ENCODE data around the gene DDX55.
"Not testable (repeated sequence)": the region's sequence is repeated elsewhere in the genome, so short reads cannot be mapped to it uniquely, and the experiment has no call there.

Gene DDX55

GRCh38 chr12:123601602-123602489 is at the start of gene DDX55:
Gene DDX55 (plus strand): TSS chr12:123602099. CDS start chr12:123602149, 50 bp downstream.
- peak; percentile 86 for DNase-seq

GRCh38 chr12:123554136-123554535 is 47.8 kb upstream of the DDX55 start:
- not testable (repeated sequence) for DNase-seq

- DNase-seq: not testable (repeated sequence)
Measured at GRCh38 chr12:123554843-123555242, 47.1 kb upstream of the DDX55 start.

- not testable (repeated sequence) for DNase-seq
Measured at GRCh38 chr12:123558487-123558886, 43.4 kb upstream of the DDX55 start.

- DNase-seq: no peak
Measured at GRCh38 chr12:123559468-123559867, 42.4 kb upstream of the DDX55 start.

- no peak for DNase-seq
Measured at GRCh38 chr12:123571343-123571813, 30.5 kb upstream of the DDX55 start.

- DNase-seq: no peak
Measured at GRCh38 chr12:123572391-123572790, 29.5 kb upstream of the DDX55 start.

GRCh38 chr12:123573870-123574269 is 28.0 kb upstream of the DDX55 start:
- no peak for DNase-seq

GRCh38 chr12:123576611-123577010 is 25.3 kb upstream of the DDX55 start:
- DNase-seq: no peak

- no peak for DNase-seq
Measured at GRCh38 chr12:123578243-123578642, 23.7 kb upstream of the DDX55 start.

GRCh38 chr12:123578829-123579228 is 23.1 kb upstream of the DDX55 start:
- not testable (repeated sequence) for DNase-seq

GRCh38 chr12:123580772-123581171 is 21.1 kb upstream of the DDX55 start:
- DNase-seq: no peak

- DNase-seq: no peak
Measured at GRCh38 chr12:123591702-123592481, 10.0 kb upstream of the DDX55 start.

- DNase-seq: no peak
Measured at GRCh38 chr12:123595729-123596128, 6.2 kb upstream of the DDX55 start.

- no peak for DNase-seq
Measured at GRCh38 chr12:123597100-123597499, 4.8 kb upstream of the DDX55 start.

GRCh38 chr12:123598522-123598921 is 3.4 kb upstream of the DDX55 start:
- DNase-seq: no peak

- DNase-seq: no peak
Measured at GRCh38 chr12:123599310-123599709, 2.6 kb upstream of the DDX55 start.

GRCh38 chr12:123599721-123600120 is 2.2 kb upstream of the DDX55 start:
- no peak for DNase-seq

- DNase-seq: no peak
Measured at GRCh38 chr12:123602651-123603195, 824 bp downstream of the DDX55 start.

GRCh38 chr12:123603495-123603894 is 1.6 kb downstream of the DDX55 start:
- not testable (repeated sequence) for DNase-seq

- no peak for DNase-seq
Measured at GRCh38 chr12:123607756-123608155, 5.9 kb downstream of the DDX55 start.

GRCh38 chr12:123608182-123608581 is 6.3 kb downstream of the DDX55 start:
- no peak for DNase-seq

- DNase-seq: no peak
Measured at GRCh38 chr12:123614110-123614509, 12.2 kb downstream of the DDX55 start.

Measured in left hindlimb (tissue), 1 donor.